ENCODE measurements around the gene IGSF11. TPM values are rescaled to one million over a fixed set of nuclear protein-coding genes. Genes with fewer than 3 reads are reported as not detected.

The IGSF11 gene
- total RNA-seq, 2 experiments from 2014 or later: 0.53 to 0.58 TPM

GRCh38 chr3:118981494-118982134 lies 53.0 kb downstream of the IGSF11 start:
- no peak overlapping the region for H3K27ac ChIP-seq (ENCODE audit: low read depth in 1 of 2, low read length in 2 of 2)
- Mint-ChIP-seq H3K27ac (no peak overlapping the region), H3K9me3 (no peaks in the 10 kb centered on the region), H3K27me3 (peaks cover 12% of the 10 kb centered on the region), H3K36me3 (ENCODE audit: low read depth) (no peaks in the 10 kb centered on the region), H3K4me1 (ENCODE audit: low read depth) (peaks cover 10% of the 10 kb centered on the region), H3K4me3 (no peak overlapping the region)
- no peaks in the 10 kb centered on the region for H3K4me1 ChIP-seq (ENCODE audit: insufficient read depth, low read length)
- CTCF ChIA-PET: no interaction called here
- POLR2A ChIA-PET: no interaction called here
- no peak overlapping the region for H3K4me3 ChIP-seq (ENCODE audit: low read length)
- H3K9me3 ChIP-seq (ENCODE audit: control insufficient read depth in 1 of 2, insufficient read depth in 1 of 2, low read length in 2 of 2): no peaks in the 10 kb centered on the region
- no peaks in the 10 kb centered on the region for H3K36me3 ChIP-seq (ENCODE audit: insufficient read depth, low read length)
- intact Hi-C loops (cut with DNase I, micrococcal nuclease): no loop called here
- no peaks in the 10 kb centered on the region for H3K27me3 ChIP-seq (ENCODE audit: control insufficient read depth in 1 of 2, insufficient read depth in 2 of 2, low read length in 2 of 2)
- no peak for ATAC-seq (ENCODE audit: poor library complexity)
- no peak for DNase-seq
- no peak for TF ChIP-seq CTCF (IDR thresholded peaks at IDR 0.05)

GRCh38 chr3:118980832-118981231 lies 53.8 kb downstream of the IGSF11 start:
- H3K4me3 ChIP-seq (ENCODE audit: low read length): no peak overlapping the region
- ATAC-seq (ENCODE audit: poor library complexity) (no peak), DNase-seq (no peak)
- H3K4me1 ChIP-seq (ENCODE audit: insufficient read depth, low read length): no peaks in the 10 kb centered on the region
- Mint-ChIP-seq H3K27me3 (peaks cover 12% of the 10 kb centered on the region), H3K4me3 (no peak overlapping the region), H3K27ac (no peak overlapping the region), H3K9me3 (no peaks in the 10 kb centered on the region), H3K4me1 (ENCODE audit: low read depth) (peaks cover 13% of the 10 kb centered on the region), H3K36me3 (ENCODE audit: low read depth) (no peaks in the 10 kb centered on the region)
- H3K9me3 ChIP-seq (ENCODE audit: control insufficient read depth in 1 of 2, insufficient read depth in 1 of 2, low read length in 2 of 2): no peaks in the 10 kb centered on the region
- intact Hi-C loops (cut with DNase I, micrococcal nuclease): no loop called here
- H3K27ac ChIP-seq (ENCODE audit: low read depth in 1 of 2, low read length in 2 of 2): no peak overlapping the region
- TF ChIP-seq CTCF (IDR thresholded peaks at IDR 0.05): no peak
- H3K36me3 ChIP-seq (ENCODE audit: insufficient read depth, low read length): no peaks in the 10 kb centered on the region
- ChIA-PET POLR2A (no interaction called here), CTCF (no interaction called here)
- H3K27me3 ChIP-seq (ENCODE audit: control insufficient read depth in 1 of 2, insufficient read depth in 2 of 2, low read length in 2 of 2): no peaks in the 10 kb centered on the region

GRCh38 chr3:118978393-118978758 lies 56.3 kb downstream of the IGSF11 start:
- CTCF ChIA-PET: no interaction called here
- no peak for DNase-seq
- Histone ChIP-seq H3K9me3 (ENCODE audit: control insufficient read depth in 1 of 2, insufficient read depth in 1 of 2, low read length in 2 of 2) (no peaks in the 10 kb centered on the region), H3K27me3 (ENCODE audit: control insufficient read depth in 1 of 2, insufficient read depth in 2 of 2, low read length in 2 of 2) (no peaks in the 10 kb centered on the region), H3K36me3 (ENCODE audit: insufficient read depth, low read length) (no peaks in the 10 kb centered on the region), H3K27ac (ENCODE audit: low read depth in 1 of 2, low read length in 2 of 2) (no peak overlapping the region), H3K4me3 (ENCODE audit: low read length) (no peak overlapping the region), H3K4me1 (ENCODE audit: insufficient read depth, low read length) (no peaks in the 10 kb centered on the region)
- POLR2A ChIA-PET: no interaction called here
- Mint-ChIP-seq H3K4me1 (ENCODE audit: low read depth) (peaks cover 14% of the 10 kb centered on the region), H3K27me3 (peaks cover 6% of the 10 kb centered on the region), H3K36me3 (ENCODE audit: low read depth) (no peaks in the 10 kb centered on the region), H3K27ac (no peak overlapping the region), H3K4me3 (no peak overlapping the region), H3K9me3 (no peaks in the 10 kb centered on the region)
- no peak for TF ChIP-seq CTCF (IDR thresholded peaks at IDR 0.05)
- intact Hi-C loops (cut with DNase I, micrococcal nuclease): no loop called here
- no peak for ATAC-seq (ENCODE audit: poor library complexity)
